Hepatocyte (in vitro differentiated cells): ENCODE results near the gene PLA2G3. TPM values are rescaled to one million over a fixed set of nuclear protein-coding genes. Genes with fewer than 3 reads are reported as not detected.
"Not testable (repeated sequence)": the region's sequence is repeated elsewhere in the genome, so short reads cannot be mapped to it uniquely, and the experiment has no call there.

Experiments used
- DNase-seq: peaks from one replicate; pipeline ENCODE4 v3.0.0-alpha.2; 2016; ENCODE audit warnings: low spot score
- H2AFZ ChIP-seq: fragments of 200-600 bp; sonication (generic); 2 replicates; pipeline ENCODE4 v1.6.0; 2016; ENCODE audit warnings: antibody characterized with exemption, mild to moderate bottlenecking
- H3K27ac ChIP-seq: fragments of 200-600 bp; sonication (generic); 2 replicates; pipeline ENCODE4 v1.5.1; 2016; ENCODE audit warnings: mild to moderate bottlenecking
- H3K27me3 ChIP-seq: fragments of 200-600 bp; sonication (generic); 2 replicates; pipeline ENCODE4 v1.6.1; 2016
- H3K36me3 ChIP-seq: fragments of 200-600 bp; sonication (generic); replicated peaks from 2 replicates; pipeline ENCODE4 v1.5.1; 2016; ENCODE audit warnings: low read depth; ENCODE audit not compliant: insufficient read depth
- H3K4me1 ChIP-seq: fragments of 200-600 bp; sonication (generic); 2 replicates; pipeline ENCODE4 v1.5.1; 2016; ENCODE audit warnings: mild to moderate bottlenecking, moderate library complexity; ENCODE audit not compliant: insufficient read depth
- H3K4me2 ChIP-seq: fragments of 200-600 bp; sonication (generic); 2 replicates; pipeline ENCODE4 v1.6.0; 2016
- H3K4me3 ChIP-seq: fragments of 200-600 bp; sonication (generic); 2 replicates; pipeline ENCODE4 v1.5.1; 2016; ENCODE audit warnings: mild to moderate bottlenecking
- H3K79me2 ChIP-seq: fragments of 200-600 bp; sonication (generic); 2 replicates; pipeline ENCODE4 v1.6.0; 2017; ENCODE audit warnings: mild to moderate bottlenecking
- H3K9me2 ChIP-seq: fragments of 200-600 bp; sonication (generic); replicated peaks from 2 replicates; pipeline ENCODE4 v1.6.0; 2017; ENCODE audit warnings: mild to moderate bottlenecking; ENCODE audit not compliant: insufficient read depth
- H3K9me3 ChIP-seq: fragments of 200-600 bp; sonication (generic); 2 replicates; pipeline ENCODE4 v1.5.1; 2016; ENCODE audit warnings: low read depth, mild to moderate bottlenecking
- H4K20me1 ChIP-seq: fragments of 200-600 bp; sonication (generic); 2 replicates; pipeline ENCODE4 v1.6.0; 2016; ENCODE audit warnings: mild to moderate bottlenecking; ENCODE audit not compliant: insufficient read depth, poor library complexity, severe bottlenecking
- EZH2 ChIP-seq: fragments of 200-600 bp; sonication (generic); IDR thresholded peaks from 2 replicates; pipeline ENCODE4 v1.6.1; 2016; ENCODE audit warnings: antibody characterized with exemption, mild to moderate bottlenecking, borderline replicate concordance
- EZH2phosphoT487 ChIP-seq: fragments of 200-600 bp; sonication (generic); IDR thresholded peaks from one replicate; pipeline ENCODE4 v1.6.1; 2018; ENCODE audit warnings: antibody characterized with exemption, mild to moderate bottlenecking, low read depth, moderate library complexity; ENCODE audit not compliant: unreplicated experiment, severe bottlenecking
- WGBS: methylation state at CpG from one replicate; pipeline ENCODE4 v1.1.6; 2016; ENCODE audit warnings: low lambda C conversion rate; ENCODE audit errors: missing lambda C conversion rate; 5-methylcytosine and 5-hydroxymethylcytosine counted together
- polyA plus RNA-seq: library from polyadenylated mRNA; unstranded; fragments of >200 nt; fragmentation: Nextera tagmentation; extraction: Ambion mirVana; gene quantifications from 2 replicates; pipeline ENCODE4 v1.2.1, GENCODE V29; 2016
- total RNA-seq: library from RNA; depleted of rRNA; stranded (reverse); fragments of >200 nt; gene quantifications from 2 replicates; pipeline ENCODE4 v1.2.3, GENCODE V29; 2014
- TF ChIP-seq, protein P1 (sequence below): fragments of 200-600 bp; sonication (generic); IDR thresholded peaks from 2 replicates; pipeline ENCODE4 v1.5.1; 2016; ENCODE audit warnings: antibody characterized with exemption, mild to moderate bottlenecking; ENCODE audit not compliant: poor library complexity

The PLA2G3 gene
- total and polyA plus RNA-seq, 2 experiments from 2014 or later = 0.10 to 0.52 TPM

DNA sequence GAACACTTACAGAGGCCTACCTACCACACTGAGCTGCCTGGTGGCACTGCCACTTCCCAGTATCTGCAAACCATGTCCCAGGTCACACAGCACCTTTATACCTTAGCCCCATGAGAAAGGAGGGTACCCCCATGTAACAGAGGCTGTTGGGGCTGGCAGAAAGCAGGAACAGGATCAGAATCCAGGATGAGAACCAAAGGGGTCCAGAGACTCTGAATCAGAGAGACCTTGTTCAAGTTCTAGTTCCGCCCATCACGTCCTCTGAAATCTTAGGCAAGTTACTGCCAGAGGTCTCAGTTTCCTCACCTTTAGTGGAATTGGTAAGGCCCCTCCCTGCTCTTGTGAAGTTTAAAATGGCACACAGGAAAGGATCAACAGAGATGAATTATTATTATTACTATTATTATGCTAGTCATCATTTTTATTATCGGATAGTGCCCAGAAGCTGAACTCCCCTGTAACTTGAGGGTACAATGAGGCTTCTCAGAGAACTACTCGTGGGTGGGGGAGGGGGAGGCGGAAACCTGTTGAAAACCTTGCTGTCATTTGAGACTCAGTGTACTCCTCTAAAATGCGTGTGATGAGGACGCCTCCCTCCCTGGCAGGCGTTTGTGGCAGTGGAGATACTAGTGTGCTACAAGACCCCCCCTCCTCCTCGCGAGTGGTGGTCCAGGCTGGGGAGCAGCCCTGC, 42.2 kb downstream of the PLA2G3 start:
- Histone ChIP-seq H4K20me1 (no peaks in the 10 kb centered on the region), H3K4me1 (peaks cover 11% of the 10 kb centered on the region), H3K79me2 (no peaks in the 10 kb centered on the region), H3K9me2 (no peaks in the 10 kb centered on the region), H3K36me3 (no peaks in the 10 kb centered on the region), H3K4me2 (no peak overlapping the region), H3K4me3 (no peak overlapping the region), H3K27ac (no peak overlapping the region), H2AFZ (no peak overlapping the region), H3K27me3 (no peaks in the 10 kb centered on the region), H3K9me3 (no peaks in the 10 kb centered on the region)
- no peak for DNase-seq
- 85% methylated on average over 10 of the region's 10 CpGs for WGBS
- TF ChIP-seq EZH2phosphoT487 = no peak

GRCh38 chr22:31097539-31097938, 42.8 kb downstream of the PLA2G3 start:
- WGBS = 98% methylated on average over 5 of the region's 5 CpGs
- not testable (repeated sequence) for H3K9me3 ChIP-seq

DNA sequence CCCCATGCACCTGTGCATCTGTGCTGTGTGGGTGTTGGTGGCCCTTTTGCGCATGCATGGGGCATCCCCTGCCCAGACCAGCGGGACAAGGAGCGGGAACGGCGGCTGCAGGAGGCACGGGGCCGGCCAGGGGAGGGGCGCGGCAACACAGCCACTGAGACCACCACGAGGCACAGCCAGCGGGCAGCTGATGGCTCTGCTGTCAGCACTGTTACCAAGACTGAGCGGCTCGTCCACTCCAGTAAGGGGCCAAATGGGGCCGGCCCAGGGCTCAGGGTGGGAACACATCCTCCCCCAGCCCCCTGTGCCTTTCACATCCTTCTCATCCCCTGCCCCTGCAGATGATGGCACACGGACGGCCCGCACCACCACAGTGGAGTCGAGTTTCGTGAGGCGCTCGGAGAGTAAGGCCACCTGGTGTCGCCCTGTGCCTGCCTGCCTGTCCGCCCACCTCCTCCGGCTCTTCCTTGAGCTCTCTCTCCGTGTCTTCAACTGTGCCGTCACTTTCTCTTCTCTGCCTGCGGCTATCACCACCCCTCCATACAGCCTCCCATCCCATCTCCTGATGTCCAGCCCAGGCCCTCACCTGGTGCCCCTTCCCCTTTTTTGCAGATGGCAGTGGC, 43.5 kb downstream of the PLA2G3 start:
- no peaks in the 10 kb centered on the region for H4K20me1 ChIP-seq
- no peak overlapping the region for H3K4me2 ChIP-seq
- no peak for DNase-seq
- H3K27ac ChIP-seq = no peak overlapping the region
- peaks cover 2% of the 10 kb centered on the region for H3K4me1 ChIP-seq
- no peaks in the 10 kb centered on the region for H3K36me3 ChIP-seq
- H3K9me2 ChIP-seq = no peaks in the 10 kb centered on the region
- H3K9me3 ChIP-seq = no peaks in the 10 kb centered on the region
- H3K27me3 ChIP-seq = no peaks in the 10 kb centered on the region
- H2AFZ ChIP-seq = no peak overlapping the region
- H3K4me3 ChIP-seq = no peak overlapping the region
- H3K79me2 ChIP-seq = no peaks in the 10 kb centered on the region
- 94% methylated on average over 27 of the region's 27 CpGs for WGBS
- TF ChIP-seq, protein P1, sequence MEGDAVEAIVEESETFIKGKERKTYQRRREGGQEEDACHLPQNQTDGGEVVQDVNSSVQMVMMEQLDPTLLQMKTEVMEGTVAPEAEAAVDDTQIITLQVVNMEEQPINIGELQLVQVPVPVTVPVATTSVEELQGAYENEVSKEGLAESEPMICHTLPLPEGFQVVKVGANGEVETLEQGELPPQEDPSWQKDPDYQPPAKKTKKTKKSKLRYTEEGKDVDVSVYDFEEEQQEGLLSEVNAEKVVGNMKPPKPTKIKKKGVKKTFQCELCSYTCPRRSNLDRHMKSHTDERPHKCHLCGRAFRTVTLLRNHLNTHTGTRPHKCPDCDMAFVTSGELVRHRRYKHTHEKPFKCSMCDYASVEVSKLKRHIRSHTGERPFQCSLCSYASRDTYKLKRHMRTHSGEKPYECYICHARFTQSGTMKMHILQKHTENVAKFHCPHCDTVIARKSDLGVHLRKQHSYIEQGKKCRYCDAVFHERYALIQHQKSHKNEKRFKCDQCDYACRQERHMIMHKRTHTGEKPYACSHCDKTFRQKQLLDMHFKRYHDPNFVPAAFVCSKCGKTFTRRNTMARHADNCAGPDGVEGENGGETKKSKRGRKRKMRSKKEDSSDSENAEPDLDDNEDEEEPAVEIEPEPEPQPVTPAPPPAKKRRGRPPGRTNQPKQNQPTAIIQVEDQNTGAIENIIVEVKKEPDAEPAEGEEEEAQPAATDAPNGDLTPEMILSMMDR = no peak
- no peak for TF ChIP-seq EZH2
- TF ChIP-seq EZH2phosphoT487 = no peak

More at GRCh38 chr22:31097539-31097938, 42.8 kb downstream of the PLA2G3 start:
- H3K4me2 ChIP-seq, DNase-seq, H3K79me2 ChIP-seq, H4K20me1 ChIP-seq, H3K4me3 ChIP-seq, H3K36me3 ChIP-seq, H2AFZ ChIP-seq, H3K4me1 ChIP-seq, H3K27me3 ChIP-seq, H3K27ac ChIP-seq, H3K9me2 ChIP-seq: not testable (repeated sequence)

DNA sequence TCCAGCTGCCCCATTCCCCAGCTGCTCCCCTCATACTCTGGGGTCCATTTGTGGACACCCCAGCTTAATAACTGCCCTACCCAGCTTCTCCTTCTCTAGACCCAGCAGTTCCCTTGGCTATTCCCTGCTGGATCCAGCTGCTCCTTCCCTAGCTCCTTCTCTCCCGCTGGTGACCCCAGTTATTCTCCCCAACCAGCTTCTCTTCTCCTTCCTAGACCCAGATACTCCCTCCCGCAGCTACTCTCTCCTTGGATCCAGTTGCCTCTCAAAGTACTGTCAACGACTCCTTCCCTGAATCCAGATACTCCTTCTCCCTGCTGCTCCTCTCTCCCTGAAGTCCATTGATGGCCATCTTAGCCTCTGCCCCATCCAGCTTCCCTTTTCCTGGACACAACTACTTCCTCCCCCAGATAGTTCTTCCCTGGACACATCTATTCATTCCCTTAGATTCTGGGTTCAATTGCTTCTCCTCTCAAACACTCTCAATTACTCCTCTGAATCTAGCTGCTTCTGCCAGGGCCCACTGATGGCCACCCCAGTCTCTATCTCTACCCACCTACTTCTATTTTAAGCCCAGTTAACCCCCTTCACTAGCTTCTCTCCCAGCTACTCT, 44.6 kb downstream of the PLA2G3 start:
- 100% methylated on average over 3 of the region's 3 CpGs for WGBS
- no peaks in the 10 kb centered on the region for H3K9me3 ChIP-seq
- no peaks in the 10 kb centered on the region for H3K9me2 ChIP-seq
- no peaks in the 10 kb centered on the region for H4K20me1 ChIP-seq
- no peak overlapping the region for H2AFZ ChIP-seq
- no peaks in the 10 kb centered on the region for H3K27me3 ChIP-seq
- H3K36me3 ChIP-seq = no peaks in the 10 kb centered on the region
- TF ChIP-seq EZH2 = no peak
- TF ChIP-seq, protein P1 = no peak
- TF ChIP-seq EZH2phosphoT487 = no peak
- no peak overlapping the region for H3K27ac ChIP-seq
- H3K4me2 ChIP-seq = no peak overlapping the region
- H3K79me2 ChIP-seq = no peaks in the 10 kb centered on the region
- no peaks in the 10 kb centered on the region for H3K4me1 ChIP-seq
- H3K4me3 ChIP-seq = no peak overlapping the region
- no peak for DNase-seq
